ENCODE results near the gene AIFM3. TPM values are rescaled to one million over a fixed set of nuclear protein-coding genes. Genes with fewer than 3 reads are reported as not detected.
A peak's percentile ranks its signal among the peaks of the same experiment; 100 is the strongest.

AIFM3 gene
- total RNA-seq, 1 donor from 2014 or later = 1.3 TPM

- Mint-ChIP-seq H3K36me3 (ENCODE audit: low read depth) (no peaks in the 10 kb centered on the region), H3K4me3 (peak within 1 kb of the TSS; percentile 93), H3K9me3 (no peaks in the 10 kb centered on the region), H3K27ac (peak within 1 kb of the TSS; percentile 92), H3K27me3 (no peaks in the 10 kb centered on the region), H3K4me1 (peaks cover 27% of the 10 kb centered on the region)
- ATAC-seq (ENCODE audit: low read depth) (no peak), DNase-seq (no peak)
- no peak for TF ChIP-seq CTCF (IDR thresholded peaks at IDR 0.05)
- intact Hi-C loops (cut with micrococcal nuclease) = loop anchor here (1.0 to 5.0 kb wide), 2 partner anchors 13 to 313 kb away; partner anchors contain the start of gene THAP7
- CTCF ChIA-PET = no interaction called here
- POLR2A ChIA-PET = interaction anchor here (0.7 to 4.6 kb wide), 3 partner anchors 12 to 142 kb away, joined by 3 to 37 read pairs (median 7); partner anchors contain the start of genes LZTR1 and THAP7
These were observed 47.8 kb downstream of the AIFM3 start, which contains the start of gene P2RX6 for GRCh38 chr22:21014726-21015465. Gene P2RX6, plus strand, starts transcription at chr22:21015165. Its CDS starts 10 bp downstream, at chr22:21015175.

GRCh38 chr22:21015466-21016006, 48.5 kb downstream of the AIFM3 start:
- CTCF ChIA-PET = no interaction called here
- intact Hi-C loops (cut with micrococcal nuclease) = no loop called here
- no peaks in the 10 kb centered on the region for H3K27me3 Mint-ChIP-seq
- H3K4me3 Mint-ChIP-seq = no peak overlapping the region
- no peaks in the 10 kb centered on the region for H3K36me3 Mint-ChIP-seq (ENCODE audit: low read depth)
- TF ChIP-seq CTCF (IDR thresholded peaks at IDR 0.05) = no peak
- H3K4me1 Mint-ChIP-seq = peaks cover 27% of the 10 kb centered on the region
- H3K9me3 Mint-ChIP-seq = no peaks in the 10 kb centered on the region
- DNase-seq (no peak), ATAC-seq (ENCODE audit: low read depth) (no peak)
- H3K27ac Mint-ChIP-seq = no peak overlapping the region
- POLR2A ChIA-PET = interaction anchor here (0.7 to 4.6 kb wide), 3 partner anchors 13 to 142 kb away, joined by 3 to 37 read pairs (median 7); partner anchors contain the start of genes LZTR1 and THAP7

- POLR2A ChIA-PET = no interaction called here
- peak overlapping the region; percentile 35 for H3K27ac Mint-ChIP-seq
- intact Hi-C loops (cut with micrococcal nuclease) = no loop called here
These were observed 49.8 kb downstream of the AIFM3 start for GRCh38 chr22:21016644-21017420.

GRCh38 chr22:21018314-21018713, 51.3 kb downstream of the AIFM3 start:
- Mint-ChIP-seq H3K36me3 (ENCODE audit: low read depth) (no peaks in the 10 kb centered on the region), H3K9me3 (no peaks in the 10 kb centered on the region), H3K27ac (no peak overlapping the region), H3K4me3 (no peak overlapping the region), H3K27me3 (peaks cover 5% of the 10 kb centered on the region), H3K4me1 (peaks cover 25% of the 10 kb centered on the region)
- no peak for ATAC-seq (ENCODE audit: low read depth)
- ChIA-PET POLR2A (no interaction called here), CTCF (no interaction called here)
- TF ChIP-seq CTCF (IDR thresholded peaks at IDR 0.05) = no peak
- intact Hi-C loops (cut with micrococcal nuclease) = no loop called here
- DNase-seq = no peak

More at GRCh38 chr22:21016644-21017420, 49.8 kb downstream of the AIFM3 start:
- Mint-ChIP-seq H3K27me3 (peaks cover 5% of the 10 kb centered on the region), H3K4me1 (peaks cover 27% of the 10 kb centered on the region), H3K9me3 (no peaks in the 10 kb centered on the region), H3K4me3 (no peak overlapping the region), H3K36me3 (ENCODE audit: low read depth) (no peaks in the 10 kb centered on the region)
- no peak for ATAC-seq (ENCODE audit: low read depth)
- DNase-seq = no peak
- CTCF ChIA-PET = no interaction called here
- no peak for TF ChIP-seq CTCF (IDR thresholded peaks at IDR 0.05)
